ENCODE measurements around the gene YIPF4. TPM values are rescaled to one million over a fixed set of nuclear protein-coding genes. Genes with fewer than 3 reads are reported as not detected.
"Not testable (repeated sequence)": the region's sequence is repeated elsewhere in the genome, so short reads cannot be mapped to it uniquely, and the experiment has no call there.

YIPF4 gene
- total RNA-seq, result 36.8 TPM

GRCh38 chr2:32277674-32278477 is at the start of gene YIPF4:
Gene YIPF4, plus strand, starts transcription at chr2:32277904. Its CDS starts 252 bp downstream, at chr2:32278156.
- DNase-seq (ENCODE audit: low spot score), result peak; percentile 93

GRCh38 chr2:32228181-32228580 is 49.5 kb upstream of the YIPF4 start:
- no peak for DNase-seq (ENCODE audit: low spot score)

GRCh38 chr2:32229635-32230034 is 48.1 kb upstream of the YIPF4 start:
- DNase-seq (ENCODE audit: low spot score), result no peak

GRCh38 chr2:32231959-32232358 is 45.7 kb upstream of the YIPF4 start:
- no peak for DNase-seq (ENCODE audit: low spot score)

GRCh38 chr2:32235315-32235714 is 42.4 kb upstream of the YIPF4 start:
- DNase-seq (ENCODE audit: low spot score), result peak; percentile 47

- no peak for DNase-seq (ENCODE audit: low spot score)
These were observed 40.2 kb upstream of the YIPF4 start for GRCh38 chr2:32237488-32237887.

GRCh38 chr2:32237996-32238395 is 39.7 kb upstream of the YIPF4 start:
- DNase-seq (ENCODE audit: low spot score), result no peak

- no peak for DNase-seq (ENCODE audit: low spot score)
These were observed 35.4 kb upstream of the YIPF4 start for GRCh38 chr2:32242331-32242730.

GRCh38 chr2:32246911-32247310 is 30.8 kb upstream of the YIPF4 start:
- DNase-seq (ENCODE audit: low spot score), result no peak

GRCh38 chr2:32248299-32248698 is 29.4 kb upstream of the YIPF4 start:
- DNase-seq (ENCODE audit: low spot score), result no peak

- no peak for DNase-seq (ENCODE audit: low spot score)
These were observed 27.9 kb upstream of the YIPF4 start for GRCh38 chr2:32249731-32250236.

GRCh38 chr2:32250290-32250689 is 27.4 kb upstream of the YIPF4 start:
- DNase-seq (ENCODE audit: low spot score), result no peak

- no peak for DNase-seq (ENCODE audit: low spot score)
These were observed 19.5 kb upstream of the YIPF4 start for GRCh38 chr2:32258242-32258641.

GRCh38 chr2:32260376-32260775 is 17.3 kb upstream of the YIPF4 start:
- no peak for DNase-seq (ENCODE audit: low spot score)

GRCh38 chr2:32262105-32262504 is 15.6 kb upstream of the YIPF4 start:
- DNase-seq (ENCODE audit: low spot score), result no peak

- DNase-seq (ENCODE audit: low spot score), result no peak
These were observed 13.1 kb upstream of the YIPF4 start, which contains the start of gene NLRC4 for GRCh38 chr2:32264422-32265105. Gene NLRC4, minus strand, starts transcription at chr2:32264886. Its CDS starts 8,111 bp downstream, at chr2:32256775.

- DNase-seq (ENCODE audit: low spot score), result no peak
These were observed 6.6 kb upstream of the YIPF4 start for GRCh38 chr2:32271063-32271462.

- no peak for DNase-seq (ENCODE audit: low spot score)
These were observed 5.4 kb upstream of the YIPF4 start for GRCh38 chr2:32272279-32272678.

GRCh38 chr2:32274289-32274688 is 3.4 kb upstream of the YIPF4 start:
- DNase-seq (ENCODE audit: low spot score), result no peak

- DNase-seq (ENCODE audit: low spot score), result not testable (repeated sequence)
These were observed 1.9 kb upstream of the YIPF4 start for GRCh38 chr2:32275790-32276189.

GRCh38 chr2:32277363-32277673 is 386 bp upstream of the YIPF4 start:
- no peak for DNase-seq (ENCODE audit: low spot score)

- no peak for DNase-seq (ENCODE audit: low spot score)
These were observed 762 bp downstream of the YIPF4 start for GRCh38 chr2:32278478-32278853.

GRCh38 chr2:32284321-32284720 is 6.6 kb downstream of the YIPF4 start:
- DNase-seq (ENCODE audit: low spot score), result no peak

Data from ureter (tissue), 1 donor.